ENCODE results near the gene CISTR. TPM values are rescaled to one million over a fixed set of nuclear protein-coding genes. Genes with fewer than 3 reads are reported as not detected.
"Not testable (repeated sequence)": the region's sequence is repeated elsewhere in the genome, so short reads cannot be mapped to it uniquely, and the experiment has no call there.

The CISTR gene
- polyA plus RNA-seq, 2 donors, result not detected

DNA sequence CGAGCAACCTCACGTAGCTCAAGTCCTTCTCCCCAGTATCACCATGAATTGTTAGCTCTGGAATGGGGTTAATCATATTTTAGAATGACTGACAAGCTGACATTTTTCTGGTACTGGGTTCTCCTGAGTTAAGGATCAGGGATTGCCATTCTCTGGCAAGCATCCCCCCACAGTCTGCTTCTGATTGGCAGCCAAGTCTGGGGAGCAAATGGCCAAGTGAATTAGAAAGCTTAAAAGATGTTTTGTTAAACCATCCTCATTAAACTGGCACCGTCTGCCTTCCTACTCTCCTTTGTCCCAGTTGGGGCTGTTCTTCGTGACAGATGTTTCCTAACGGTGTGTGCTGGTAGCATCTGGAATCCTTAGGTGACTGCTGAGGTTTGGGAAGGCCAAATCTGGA lies 17.2 kb upstream of the CISTR start:
- Histone ChIP-seq H3K27ac (ENCODE audit: low read depth in 2 of 2, low read length in 1 of 2) (no peak overlapping the region), H3K9me3 (ENCODE audit: control insufficient read depth in 2 of 2, insufficient read depth in 1 of 2, low read depth in 1 of 2, low read length in 1 of 2) (no peaks in the 10 kb centered on the region), H3K27me3 (ENCODE audit: control insufficient read depth in 1 of 2, insufficient read depth in 2 of 2, low read length in 2 of 2) (no peaks in the 10 kb centered on the region), H3K36me3 (ENCODE audit: control insufficient read depth in 2 of 2, insufficient read depth in 2 of 2, low read length in 1 of 2) (no peaks in the 10 kb centered on the region), H3K4me3 (ENCODE audit: low read depth in 1 of 2, low read length in 2 of 2) (no peak overlapping the region), H3K4me1 (ENCODE audit: control insufficient read depth in 2 of 2, insufficient read depth in 2 of 2, low read length in 1 of 2) (no peaks in the 10 kb centered on the region)
- 76 to 82% methylated on average over 5 of the region's 5 CpGs for WGBS, 2 donors

DNA sequence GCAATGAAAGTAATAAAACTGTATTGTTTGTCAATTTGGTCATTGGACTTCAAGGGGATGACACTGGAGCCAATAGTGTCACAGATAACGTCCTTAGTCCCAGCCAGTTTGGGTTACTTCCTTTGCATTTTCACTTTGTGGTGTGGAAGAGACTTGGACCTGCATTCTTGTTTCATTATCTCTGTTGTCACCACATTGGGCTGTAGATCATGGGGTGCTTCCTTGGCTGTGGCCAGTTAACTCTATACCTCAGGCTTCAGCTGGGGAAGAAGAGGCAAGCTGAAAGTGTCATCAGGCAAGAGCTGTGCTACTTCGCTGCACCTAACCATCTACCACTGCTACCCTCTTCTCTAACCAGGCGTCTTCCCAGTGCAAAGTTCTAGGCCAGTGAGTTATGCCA lies 15.1 kb upstream of the CISTR start:
- Histone ChIP-seq H3K4me3 (ENCODE audit: low read depth in 1 of 2, low read length in 2 of 2) (no peak overlapping the region), H3K36me3 (ENCODE audit: control insufficient read depth in 2 of 2, insufficient read depth in 2 of 2, low read length in 1 of 2) (no peaks in the 10 kb centered on the region), H3K27ac (ENCODE audit: low read depth in 2 of 2, low read length in 1 of 2) (no peak overlapping the region), H3K4me1 (ENCODE audit: control insufficient read depth in 2 of 2, insufficient read depth in 2 of 2, low read length in 1 of 2) (no peaks in the 10 kb centered on the region), H3K27me3 (ENCODE audit: control insufficient read depth in 1 of 2, insufficient read depth in 2 of 2, low read length in 2 of 2) (no peaks in the 10 kb centered on the region), H3K9me3 (ENCODE audit: control insufficient read depth in 2 of 2, insufficient read depth in 1 of 2, low read depth in 1 of 2, low read length in 1 of 2) (no peaks in the 10 kb centered on the region)
- 62 to 70% methylated on average over 3 of the region's 3 CpGs for WGBS, 2 donors

GRCh38 chr12:53765891-53766290 lies 14.1 kb upstream of the CISTR start:
- H3K4me1 ChIP-seq (ENCODE audit: control insufficient read depth in 2 of 2, insufficient read depth in 2 of 2, low read length in 1 of 2), result no peaks in the 10 kb centered on the region
- H3K27ac ChIP-seq (ENCODE audit: low read depth in 2 of 2, low read length in 1 of 2), result no peak overlapping the region
- no peak overlapping the region for H3K4me3 ChIP-seq (ENCODE audit: low read depth in 1 of 2, low read length in 2 of 2)
- H3K27me3 ChIP-seq (ENCODE audit: control insufficient read depth in 1 of 2, insufficient read depth in 2 of 2, low read length in 2 of 2), result no peaks in the 10 kb centered on the region
- WGBS, 2 donors, result 62 to 63% methylated on average over 2 of the region's 2 CpGs
- no peaks in the 10 kb centered on the region for H3K36me3 ChIP-seq (ENCODE audit: control insufficient read depth in 2 of 2, insufficient read depth in 2 of 2, low read length in 1 of 2)
- no peaks in the 10 kb centered on the region for H3K9me3 ChIP-seq (ENCODE audit: control insufficient read depth in 2 of 2, insufficient read depth in 1 of 2, low read depth in 1 of 2, low read length in 1 of 2)

DNA sequence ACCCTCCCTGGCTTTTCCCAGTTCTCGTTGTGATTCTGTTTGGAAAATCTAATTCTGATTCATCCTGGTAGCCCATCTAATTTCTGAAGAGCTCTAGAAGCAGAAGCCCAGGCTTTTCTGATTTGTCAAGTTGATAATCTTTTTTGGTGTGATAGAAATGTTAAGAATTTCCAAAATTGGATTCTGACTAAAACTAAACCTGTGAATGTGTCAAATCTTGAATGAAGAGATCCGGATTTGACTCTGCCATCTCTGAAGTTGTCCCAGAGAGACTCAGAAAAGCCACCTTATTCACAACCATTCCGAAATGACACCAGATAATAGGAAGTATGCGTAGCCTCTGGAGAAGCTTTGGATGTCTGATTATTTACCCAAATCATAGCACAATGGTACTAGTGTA lies 12.8 kb upstream of the CISTR start:
- no peak overlapping the region for H3K4me3 ChIP-seq (ENCODE audit: low read depth in 1 of 2, low read length in 2 of 2)
- no peaks in the 10 kb centered on the region for H3K36me3 ChIP-seq (ENCODE audit: control insufficient read depth in 2 of 2, insufficient read depth in 2 of 2, low read length in 1 of 2)
- H3K27me3 ChIP-seq (ENCODE audit: control insufficient read depth in 1 of 2, insufficient read depth in 2 of 2, low read length in 2 of 2), result no peaks in the 10 kb centered on the region
- H3K4me1 ChIP-seq (ENCODE audit: control insufficient read depth in 2 of 2, insufficient read depth in 2 of 2, low read length in 1 of 2), result no peaks in the 10 kb centered on the region
- no peaks in the 10 kb centered on the region for H3K9me3 ChIP-seq (ENCODE audit: control insufficient read depth in 2 of 2, insufficient read depth in 1 of 2, low read depth in 1 of 2, low read length in 1 of 2)
- WGBS, 2 donors, result 70 to 80% methylated on average over 4 of the region's 4 CpGs
- H3K27ac ChIP-seq (ENCODE audit: low read depth in 2 of 2, low read length in 1 of 2), result no peak overlapping the region

GRCh38 chr12:53762793-53763192 lies 11.0 kb upstream of the CISTR start:
- not testable (repeated sequence) for H3K36me3 ChIP-seq (ENCODE audit: control insufficient read depth in 2 of 2, insufficient read depth in 2 of 2, low read length in 1 of 2); H3K4me1 ChIP-seq (ENCODE audit: control insufficient read depth in 2 of 2, insufficient read depth in 2 of 2, low read length in 1 of 2); H3K27me3 ChIP-seq (ENCODE audit: control insufficient read depth in 1 of 2, insufficient read depth in 2 of 2, low read length in 2 of 2); H3K27ac ChIP-seq (ENCODE audit: low read depth in 2 of 2, low read length in 1 of 2); H3K9me3 ChIP-seq (ENCODE audit: control insufficient read depth in 2 of 2, insufficient read depth in 1 of 2, low read depth in 1 of 2, low read length in 1 of 2); H3K4me3 ChIP-seq (ENCODE audit: low read depth in 1 of 2, low read length in 2 of 2)
- 90 to 93% methylated on average over 3 of the region's 3 CpGs for WGBS, 2 donors

DNA sequence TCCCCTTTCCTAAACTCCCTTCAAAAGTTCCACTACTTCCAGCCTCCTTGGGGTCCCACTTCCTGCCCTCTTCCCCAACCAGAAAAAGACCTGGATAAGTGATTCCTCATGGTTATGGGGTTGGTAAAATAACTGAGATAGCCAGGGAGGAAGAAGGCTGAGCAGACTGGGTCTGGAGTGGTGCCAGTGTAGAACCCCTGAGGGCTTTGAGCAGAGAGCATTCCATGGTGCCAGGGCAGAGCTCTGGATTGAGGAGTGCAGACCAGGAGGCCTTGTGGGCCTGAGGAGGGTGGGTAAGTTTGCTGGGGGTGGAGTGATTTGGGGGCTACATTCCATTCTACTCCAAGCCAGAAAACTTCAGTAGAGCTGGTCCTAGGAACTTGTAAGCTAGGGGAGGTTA lies 9.5 kb upstream of the CISTR start:
- Histone ChIP-seq H3K9me3 (ENCODE audit: control insufficient read depth in 2 of 2, insufficient read depth in 1 of 2, low read depth in 1 of 2, low read length in 1 of 2) (no peaks in the 10 kb centered on the region), H3K27me3 (ENCODE audit: control insufficient read depth in 1 of 2, insufficient read depth in 2 of 2, low read length in 2 of 2) (no peaks in the 10 kb centered on the region), H3K36me3 (ENCODE audit: control insufficient read depth in 2 of 2, insufficient read depth in 2 of 2, low read length in 1 of 2) (no peaks in the 10 kb centered on the region), H3K4me3 (ENCODE audit: low read depth in 1 of 2, low read length in 2 of 2) (no peak overlapping the region), H3K4me1 (ENCODE audit: control insufficient read depth in 2 of 2, insufficient read depth in 2 of 2, low read length in 1 of 2) (peaks cover 0 to 3% of the 10 kb centered on the region in 2 donors), H3K27ac (ENCODE audit: low read depth in 2 of 2, low read length in 1 of 2) (no peak overlapping the region)

- Histone ChIP-seq H3K27ac (ENCODE audit: low read depth in 2 of 2, low read length in 1 of 2) (no peak overlapping the region), H3K36me3 (ENCODE audit: control insufficient read depth in 2 of 2, insufficient read depth in 2 of 2, low read length in 1 of 2) (no peaks in the 10 kb centered on the region), H3K9me3 (ENCODE audit: control insufficient read depth in 2 of 2, insufficient read depth in 1 of 2, low read depth in 1 of 2, low read length in 1 of 2) (no peaks in the 10 kb centered on the region), H3K4me3 (ENCODE audit: low read depth in 1 of 2, low read length in 2 of 2) (no peak overlapping the region), H3K4me1 (ENCODE audit: control insufficient read depth in 2 of 2, insufficient read depth in 2 of 2, low read length in 1 of 2) (peaks cover 0 to 3% of the 10 kb centered on the region in 2 donors), H3K27me3 (ENCODE audit: control insufficient read depth in 1 of 2, insufficient read depth in 2 of 2, low read length in 2 of 2) (no peaks in the 10 kb centered on the region)
- WGBS, 2 donors, result 61 to 63% methylated on average over 2 of the region's 2 CpGs
Measured at GRCh38 chr12:53759261-53759660, 7.5 kb upstream of the CISTR start.

GRCh38 chr12:53758730-53759103 lies 6.9 kb upstream of the CISTR start:
- peaks cover 0 to 3% of the 10 kb centered on the region in 2 donors for H3K4me1 ChIP-seq (ENCODE audit: control insufficient read depth in 2 of 2, insufficient read depth in 2 of 2, low read length in 1 of 2)
- H3K4me3 ChIP-seq (ENCODE audit: low read depth in 1 of 2, low read length in 2 of 2), result no peak overlapping the region
- H3K27ac ChIP-seq (ENCODE audit: low read depth in 2 of 2, low read length in 1 of 2), result no peak overlapping the region
- no peaks in the 10 kb centered on the region for H3K27me3 ChIP-seq (ENCODE audit: control insufficient read depth in 1 of 2, insufficient read depth in 2 of 2, low read length in 2 of 2)
- H3K36me3 ChIP-seq (ENCODE audit: control insufficient read depth in 2 of 2, insufficient read depth in 2 of 2, low read length in 1 of 2), result no peaks in the 10 kb centered on the region
- WGBS, 2 donors, result 47 to 55% methylated on average over 8 of the region's 8 CpGs
- no peaks in the 10 kb centered on the region for H3K9me3 ChIP-seq (ENCODE audit: control insufficient read depth in 2 of 2, insufficient read depth in 1 of 2, low read depth in 1 of 2, low read length in 1 of 2)

GRCh38 chr12:53758081-53758729 lies 6.4 kb upstream of the CISTR start:
- no peaks in the 10 kb centered on the region for H3K9me3 ChIP-seq (ENCODE audit: control insufficient read depth in 2 of 2, insufficient read depth in 1 of 2, low read depth in 1 of 2, low read length in 1 of 2)
- H3K27ac ChIP-seq (ENCODE audit: low read depth in 2 of 2, low read length in 1 of 2), result no peak overlapping the region
- WGBS, 2 donors, result 53 to 61% methylated on average over 7 of the region's 7 CpGs
- no peaks in the 10 kb centered on the region for H3K36me3 ChIP-seq (ENCODE audit: control insufficient read depth in 2 of 2, insufficient read depth in 2 of 2, low read length in 1 of 2)
- H3K4me1 ChIP-seq (ENCODE audit: control insufficient read depth in 2 of 2, insufficient read depth in 2 of 2, low read length in 1 of 2), result peaks cover 0 to 3% of the 10 kb centered on the region in 2 donors
- H3K27me3 ChIP-seq (ENCODE audit: control insufficient read depth in 1 of 2, insufficient read depth in 2 of 2, low read length in 2 of 2), result no peaks in the 10 kb centered on the region
- no peak overlapping the region for H3K4me3 ChIP-seq (ENCODE audit: low read depth in 1 of 2, low read length in 2 of 2)

DNA sequence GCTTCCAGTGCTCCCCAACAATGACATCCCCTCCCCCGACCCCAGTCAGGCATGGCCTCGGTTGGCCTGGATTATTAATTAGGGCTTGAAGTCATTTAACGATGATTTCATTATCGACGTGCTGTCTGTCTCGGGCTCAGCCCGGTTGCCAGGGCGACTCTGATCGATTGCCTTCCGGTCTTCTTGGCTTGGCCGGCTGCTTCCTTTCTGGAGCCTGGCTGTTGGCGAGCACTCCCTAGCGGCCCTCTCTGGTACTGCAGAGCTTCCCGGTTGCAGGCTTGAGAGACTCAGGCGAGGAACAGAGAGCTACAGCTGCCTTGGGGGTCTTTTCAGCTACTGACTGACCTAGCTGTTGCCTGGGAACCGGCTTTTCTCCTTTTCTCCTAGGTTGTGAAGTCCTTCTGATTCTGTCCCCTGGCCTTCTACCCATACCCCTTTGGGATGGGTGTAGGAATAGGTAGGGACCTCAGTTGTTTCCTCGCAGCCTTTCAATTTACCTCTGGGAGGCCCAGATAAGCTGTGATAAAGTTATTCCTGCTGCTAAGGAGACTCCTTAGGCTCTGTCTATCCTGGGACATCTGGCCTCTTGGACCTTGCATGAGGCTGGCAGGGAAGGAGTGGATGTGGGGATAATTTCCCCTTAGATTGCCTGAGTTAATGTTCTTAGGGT lies 5.5 kb upstream of the CISTR start:
- 9 to 13% methylated on average over 17 of the region's 17 CpGs for WGBS, 2 donors
- H3K4me1 ChIP-seq (ENCODE audit: control insufficient read depth in 2 of 2, insufficient read depth in 2 of 2, low read length in 1 of 2), result peaks cover 0 to 3% of the 10 kb centered on the region in 2 donors
- H3K9me3 ChIP-seq (ENCODE audit: control insufficient read depth in 2 of 2, insufficient read depth in 1 of 2, low read depth in 1 of 2, low read length in 1 of 2), result no peaks in the 10 kb centered on the region
- no peaks in the 10 kb centered on the region for H3K36me3 ChIP-seq (ENCODE audit: control insufficient read depth in 2 of 2, insufficient read depth in 2 of 2, low read length in 1 of 2)
- no peak overlapping the region for H3K27ac ChIP-seq (ENCODE audit: low read depth in 2 of 2, low read length in 1 of 2)
- no peak overlapping the region for H3K4me3 ChIP-seq (ENCODE audit: low read depth in 1 of 2, low read length in 2 of 2)
- no peaks in the 10 kb centered on the region for H3K27me3 ChIP-seq (ENCODE audit: control insufficient read depth in 1 of 2, insufficient read depth in 2 of 2, low read length in 2 of 2)
